MM.1S (cell line): ENCODE measurements around the gene TBC1D16.

Experiments used
- EZH2phosphoT487 ChIP-seq: fragments of 300-600 bp; sonication (generic); IDR thresholded peaks from 2 replicates; pipeline ENCODE4 v1.6.1; 2018; ENCODE audit warnings: antibody characterized with exemption, low read length
- TF ChIP-seq, protein P1 (sequence below): fragments of 300-600 bp; sonication (generic); IDR thresholded peaks from 2 replicates; pipeline ENCODE4 v1.5.1; 2016; ENCODE audit warnings: antibody characterized with exemption, low read length, mixed read lengths

GRCh38 chr17:79939755-79940458, 95.8 kb downstream of the TBC1D16 start:
- TF ChIP-seq, protein P1, sequence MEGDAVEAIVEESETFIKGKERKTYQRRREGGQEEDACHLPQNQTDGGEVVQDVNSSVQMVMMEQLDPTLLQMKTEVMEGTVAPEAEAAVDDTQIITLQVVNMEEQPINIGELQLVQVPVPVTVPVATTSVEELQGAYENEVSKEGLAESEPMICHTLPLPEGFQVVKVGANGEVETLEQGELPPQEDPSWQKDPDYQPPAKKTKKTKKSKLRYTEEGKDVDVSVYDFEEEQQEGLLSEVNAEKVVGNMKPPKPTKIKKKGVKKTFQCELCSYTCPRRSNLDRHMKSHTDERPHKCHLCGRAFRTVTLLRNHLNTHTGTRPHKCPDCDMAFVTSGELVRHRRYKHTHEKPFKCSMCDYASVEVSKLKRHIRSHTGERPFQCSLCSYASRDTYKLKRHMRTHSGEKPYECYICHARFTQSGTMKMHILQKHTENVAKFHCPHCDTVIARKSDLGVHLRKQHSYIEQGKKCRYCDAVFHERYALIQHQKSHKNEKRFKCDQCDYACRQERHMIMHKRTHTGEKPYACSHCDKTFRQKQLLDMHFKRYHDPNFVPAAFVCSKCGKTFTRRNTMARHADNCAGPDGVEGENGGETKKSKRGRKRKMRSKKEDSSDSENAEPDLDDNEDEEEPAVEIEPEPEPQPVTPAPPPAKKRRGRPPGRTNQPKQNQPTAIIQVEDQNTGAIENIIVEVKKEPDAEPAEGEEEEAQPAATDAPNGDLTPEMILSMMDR: no peak
- TF ChIP-seq EZH2phosphoT487: no peak
